Bladder microvascular endothelial cell (primary cell): ENCODE data around the gene THG1L. TPM values are rescaled to one million over a fixed set of nuclear protein-coding genes. Genes with fewer than 3 reads are reported as not detected.

ENCODE experiments used
- total RNA-seq: library from RNA; depleted of rRNA; stranded (reverse); fragments of >200 nt; gene quantifications from 2 replicates; pipeline ENCODE4 v1.2.3, GENCODE V29; 2014

THG1L gene
- total RNA-seq = 4.8 and 11.8 TPM in 2 replicates

GRCh38 chr5:157731272-157732129 lies at the start of gene THG1L:
Gene THG1L (plus strand): TSS chr5:157731420. CDS start chr5:157731441, 21 bp downstream.

GRCh38 chr5:157743163-157744050 lies 12.2 kb downstream of the THG1L start, which contains the start of gene LSM11:
Gene LSM11 (plus strand): TSS chr5:157743712. CDS start chr5:157743751, 39 bp downstream.

Other genes starting within 250 kb of the THG1L start
- gene ADAM19, start 155.6 kb upstream of the THG1L start, total RNA-seq = 22.4 and 25.4 TPM in 2 replicates
- gene SOX30, start 79.0 kb upstream of the THG1L start, total RNA-seq = not detected in 2 replicates
- gene C5orf52, start 59.9 kb upstream of the THG1L start, total RNA-seq = not detected in 2 replicates
- 6.0 and 7.6 TPM in 2 replicates for gene LSM11, start 12.3 kb downstream of the THG1L start, total RNA-seq
- gene CLINT1, start 127.7 kb downstream of the THG1L start, total RNA-seq = 82.9 and 144 TPM in 2 replicates